ENCODE results near the gene TNS1. TPM values are rescaled to one million over a fixed set of nuclear protein-coding genes. Genes with fewer than 3 reads are reported as not detected.

TNS1 gene
- polyA plus RNA-seq, 1 of the 3 experiments (the other 2 are of a cell fraction), result 12.1 TPM

DNA sequence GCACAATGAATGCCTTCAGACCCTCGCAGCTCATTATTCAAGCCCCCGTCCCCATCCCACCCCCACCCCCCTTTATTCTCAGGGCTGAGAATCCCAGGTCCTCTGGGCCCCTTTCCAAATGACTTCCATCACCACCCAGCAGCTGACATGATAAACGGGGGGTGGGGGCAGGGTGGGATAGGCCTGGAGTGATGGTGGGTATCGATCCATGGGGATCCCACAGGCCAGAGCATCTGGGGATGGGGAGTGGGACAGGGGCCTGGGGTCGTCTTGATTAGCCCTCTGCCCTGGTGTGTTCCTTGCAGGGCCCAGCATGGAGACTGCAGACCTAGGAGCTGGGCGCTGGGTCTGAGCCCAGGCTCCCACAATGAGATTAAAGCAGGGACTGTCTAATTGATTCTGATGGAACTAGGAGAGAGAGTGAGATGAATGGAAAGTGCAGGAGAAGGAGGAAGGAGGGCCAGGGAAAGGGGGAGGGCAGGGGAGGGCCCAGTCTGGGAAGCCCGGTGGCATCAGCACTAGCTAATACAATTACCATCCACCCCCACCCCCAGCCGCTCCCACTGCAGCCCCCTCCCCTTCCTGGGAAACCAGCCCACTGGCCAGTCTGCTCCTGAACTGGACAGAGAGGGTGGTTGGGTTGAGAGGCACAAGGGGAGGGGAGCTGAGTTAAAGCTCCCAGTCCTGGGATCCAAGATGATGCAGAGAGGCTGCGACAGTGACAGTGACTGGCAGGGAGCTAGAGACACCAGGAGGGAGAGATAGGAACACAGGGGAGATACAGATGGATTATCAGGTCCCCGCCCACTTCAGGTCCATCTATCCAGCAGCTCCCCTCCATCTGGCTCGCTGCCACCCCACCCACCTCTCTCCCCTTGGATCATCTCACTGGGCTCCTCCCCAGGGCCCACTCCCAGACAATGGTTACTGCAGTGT is 13.1 kb upstream of the TNS1 start:
- CTCF ChIA-PET, result interaction anchor here (0.7 to 2.0 kb wide), 9 partner anchors 11 to 231 kb away, joined by 3 to 15 read pairs (median 4); partner anchors contain the start of gene TNS1

DNA sequence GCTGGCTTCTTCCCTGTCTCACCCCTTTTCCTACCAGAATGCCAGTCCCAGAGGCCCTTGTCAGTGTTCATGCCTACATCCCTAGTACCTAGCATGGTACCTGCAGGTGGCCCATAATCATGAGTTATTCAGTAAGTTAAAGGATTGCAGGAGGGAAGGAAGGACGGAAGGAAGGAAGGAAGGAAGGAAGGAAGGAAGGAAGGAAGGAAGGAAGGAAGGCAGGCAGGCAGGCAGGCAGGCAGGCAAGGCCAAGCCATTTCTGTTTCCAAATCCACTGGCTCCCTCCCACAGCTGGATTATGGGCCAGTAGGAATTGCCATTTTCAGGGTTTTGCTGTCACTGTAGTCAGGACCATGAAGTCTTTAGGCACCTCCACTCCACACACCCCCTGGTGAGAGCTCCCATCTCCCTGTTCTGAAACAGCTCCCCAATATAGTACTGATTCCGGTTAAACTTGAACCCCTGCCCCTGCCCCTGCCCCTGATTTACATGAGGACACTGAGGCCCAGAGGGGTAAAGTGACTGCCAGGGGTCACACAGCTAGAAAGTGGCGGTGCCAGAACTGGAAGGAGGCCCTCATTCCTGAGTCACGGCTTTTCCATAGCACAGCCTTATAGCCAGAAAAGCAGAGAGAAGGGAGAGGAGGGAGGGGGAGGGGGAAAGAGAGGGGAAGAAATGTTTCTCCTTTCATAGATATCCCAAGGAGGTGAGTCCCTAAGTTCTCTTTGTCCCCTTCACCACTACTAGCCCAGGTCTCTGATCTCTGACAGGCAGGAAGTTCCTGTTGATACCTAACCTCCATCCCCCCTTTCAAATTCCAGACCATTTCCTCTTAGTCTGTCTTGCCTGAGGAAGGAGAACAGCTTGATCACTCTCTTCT is 12.2 kb upstream of the TNS1 start:
- H3K9me2 ChIP-seq, result no peaks in the 10 kb centered on the region
- no peak overlapping the region for H2AFZ ChIP-seq (ENCODE audit: low read depth)
- CTCF ChIA-PET, result interaction anchor here (0.7 to 2.0 kb wide), 5 partner anchors 10 to 226 kb away, joined by 3 to 15 read pairs (median 4); partner anchors contain the start of gene TNS1
- no peak overlapping the region for H3K9ac ChIP-seq
- no peak overlapping the region for H3K4me3 ChIP-seq (ENCODE audit: low read depth in 2 of 2, low read length in 1 of 2)
- no peak for DNase-seq
- H3K27ac ChIP-seq (ENCODE audit: low read depth in 2 of 2, low read length in 1 of 2), result peak overlapping the region in 1 of 2 experiments; percentile 94; a peak in 2 of 4 replicates
- no peaks in the 10 kb centered on the region for H3K79me2 ChIP-seq (ENCODE audit: insufficient read depth)
- no peaks in the 10 kb centered on the region for H3K27me3 ChIP-seq (ENCODE audit: insufficient read depth)
- peaks cover 6% of the 10 kb centered on the region for H3F3A ChIP-seq (replicated peaks; ENCODE audit: insufficient read depth)
- no peaks in the 10 kb centered on the region for H3K36me3 ChIP-seq (replicated peaks in 1 of 2; ENCODE audit: control insufficient read depth in 1 of 2, insufficient read depth in 2 of 2, low read length in 1 of 2)
- POLR2A ChIA-PET, result interaction anchor here (0.6 to 1.5 kb wide), 2 partner anchors 12 to 85 kb away, joined by 3 to 9 read pairs; partner anchors contain the start of gene TNS1
- no peaks in the 10 kb centered on the region for H3K9me3 ChIP-seq
- H4K20me1 ChIP-seq (ENCODE audit: insufficient read depth), result no peaks in the 10 kb centered on the region
- 76% methylated on average over 3 of the region's 4 CpGs for WGBS (ENCODE audit: low lambda C conversion rate)
- TF ChIP-seq NRF1 (IDR thresholded peaks at IDR 0.05; ENCODE audit: low read depth, low read length) (no peak), SIN3A (IDR thresholded peaks at IDR 0.05; ENCODE audit: borderline replicate concordance, low read depth, low read length) (no peak)
- TF ChIP-seq, protein P1, sequence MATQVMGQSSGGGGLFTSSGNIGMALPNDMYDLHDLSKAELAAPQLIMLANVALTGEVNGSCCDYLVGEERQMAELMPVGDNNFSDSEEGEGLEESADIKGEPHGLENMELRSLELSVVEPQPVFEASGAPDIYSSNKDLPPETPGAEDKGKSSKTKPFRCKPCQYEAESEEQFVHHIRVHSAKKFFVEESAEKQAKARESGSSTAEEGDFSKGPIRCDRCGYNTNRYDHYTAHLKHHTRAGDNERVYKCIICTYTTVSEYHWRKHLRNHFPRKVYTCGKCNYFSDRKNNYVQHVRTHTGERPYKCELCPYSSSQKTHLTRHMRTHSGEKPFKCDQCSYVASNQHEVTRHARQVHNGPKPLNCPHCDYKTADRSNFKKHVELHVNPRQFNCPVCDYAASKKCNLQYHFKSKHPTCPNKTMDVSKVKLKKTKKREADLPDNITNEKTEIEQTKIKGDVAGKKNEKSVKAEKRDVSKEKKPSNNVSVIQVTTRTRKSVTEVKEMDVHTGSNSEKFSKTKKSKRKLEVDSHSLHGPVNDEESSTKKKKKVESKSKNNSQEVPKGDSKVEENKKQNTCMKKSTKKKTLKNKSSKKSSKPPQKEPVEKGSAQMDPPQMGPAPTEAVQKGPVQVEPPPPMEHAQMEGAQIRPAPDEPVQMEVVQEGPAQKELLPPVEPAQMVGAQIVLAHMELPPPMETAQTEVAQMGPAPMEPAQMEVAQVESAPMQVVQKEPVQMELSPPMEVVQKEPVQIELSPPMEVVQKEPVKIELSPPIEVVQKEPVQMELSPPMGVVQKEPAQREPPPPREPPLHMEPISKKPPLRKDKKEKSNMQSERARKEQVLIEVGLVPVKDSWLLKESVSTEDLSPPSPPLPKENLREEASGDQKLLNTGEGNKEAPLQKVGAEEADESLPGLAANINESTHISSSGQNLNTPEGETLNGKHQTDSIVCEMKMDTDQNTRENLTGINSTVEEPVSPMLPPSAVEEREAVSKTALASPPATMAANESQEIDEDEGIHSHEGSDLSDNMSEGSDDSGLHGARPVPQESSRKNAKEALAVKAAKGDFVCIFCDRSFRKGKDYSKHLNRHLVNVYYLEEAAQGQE (IDR thresholded peaks at IDR 0.05; ENCODE audit: low read depth, low read length), result no peak
- peaks cover 37 to 63% of the 10 kb centered on the region in 2 experiments; a peak in 3 of 4 replicates for H3K4me1 ChIP-seq (ENCODE audit: control insufficient read depth in 1 of 2, insufficient read depth in 2 of 2, low read depth in 1 of 2, low read length in 1 of 2)
- peak overlapping the region; percentile 50; the same call in 1 of the 2 replicates for H3K4me2 ChIP-seq

More for the DNA sequence above, 13.1 kb upstream of the TNS1 start:
- Histone ChIP-seq H3K9me3 (no peaks in the 10 kb centered on the region), H3K36me3 (replicated peaks in 1 of 2; ENCODE audit: control insufficient read depth in 1 of 2, insufficient read depth in 2 of 2, low read length in 1 of 2) (no peaks in the 10 kb centered on the region), H4K20me1 (ENCODE audit: insufficient read depth) (no peaks in the 10 kb centered on the region), H3K27me3 (ENCODE audit: insufficient read depth) (no peaks in the 10 kb centered on the region), H2AFZ (ENCODE audit: low read depth) (no peak overlapping the region), H3K9ac (no peak overlapping the region), H3K79me2 (ENCODE audit: insufficient read depth) (no peaks in the 10 kb centered on the region), H3K27ac (ENCODE audit: low read depth in 2 of 2, low read length in 1 of 2) (peak overlapping the region in 1 of 2 experiments; percentile 94; a peak in 2 of 4 replicates), H3F3A (replicated peaks; ENCODE audit: insufficient read depth) (peaks cover 6% of the 10 kb centered on the region), H3K4me3 (ENCODE audit: low read depth in 2 of 2, low read length in 1 of 2) (no peak overlapping the region), H3K9me2 (no peaks in the 10 kb centered on the region), H3K4me1 (ENCODE audit: control insufficient read depth in 1 of 2, insufficient read depth in 2 of 2, low read depth in 1 of 2, low read length in 1 of 2) (peaks cover 33 to 60% of the 10 kb centered on the region in 2 experiments; a peak in 3 of 4 replicates), H3K4me2 (peak overlapping the region; percentile 50; the same call in 1 of the 2 replicates)
- TF ChIP-seq JUND (IDR thresholded peaks at IDR 0.05) (no peak), EP300 (IDR thresholded peaks at IDR 0.05; ENCODE audit: borderline replicate concordance in 1 of 2, low read depth in 1 of 2, low read length in 1 of 2) (peak in 1 of 2 experiments; percentile 54; a peak in 2 of 4 replicates), RFX5 (IDR thresholded peaks at IDR 0.05; ENCODE audit: low read length) (no peak), CHD2 (IDR thresholded peaks at IDR 0.05; ENCODE audit: low read length, partially characterized antibody) (peak; percentile 31), FOXJ3 (CRISPR knock-in tag; IDR thresholded peaks at IDR 0.05) (peak; percentile 35; the same call in 1 of the 2 replicates)
- peak; percentile 81 for DNase-seq
- POLR2A ChIA-PET, result interaction anchor here (0.6 to 1.5 kb wide), 4 partner anchors 9 to 86 kb away, joined by 3 to 9 read pairs (median 4); partner anchors contain the start of gene TNS1
- 23% methylated on average over 11 of the region's 11 CpGs for WGBS (ENCODE audit: low lambda C conversion rate)
